Coronary artery (tissue), 2 donors: ENCODE results near the gene PLCL1.
A peak's percentile ranks its signal among the peaks of the same experiment; 100 is the strongest.

Experiments used
- DNase-seq: peaks from one replicate; pipeline ENCODE4 v3.0.0-alpha.2; 2017; ENCODE audit warnings: low spot score
- H3K27ac ChIP-seq, 2 donors: fragments of 200-600 bp; sonication (generic); one replicate each; pipeline ENCODE4 v1.5.1; 2016 to 2019
- H3K4me3 ChIP-seq: fragments of 200-600 bp; sonication (generic); 2 replicates; pipeline ENCODE4 v1.5.1; 2016; ENCODE audit warnings: mild to moderate bottlenecking, moderate library complexity
- TF ChIP-seq, protein P1 (sequence below): fragments of 200-600 bp; sonication (generic); IDR thresholded peaks from one replicate; pipeline ENCODE4 v1.5.1; 2019; ENCODE audit warnings: antibody characterized with exemption

PLCL1 gene

DNA sequence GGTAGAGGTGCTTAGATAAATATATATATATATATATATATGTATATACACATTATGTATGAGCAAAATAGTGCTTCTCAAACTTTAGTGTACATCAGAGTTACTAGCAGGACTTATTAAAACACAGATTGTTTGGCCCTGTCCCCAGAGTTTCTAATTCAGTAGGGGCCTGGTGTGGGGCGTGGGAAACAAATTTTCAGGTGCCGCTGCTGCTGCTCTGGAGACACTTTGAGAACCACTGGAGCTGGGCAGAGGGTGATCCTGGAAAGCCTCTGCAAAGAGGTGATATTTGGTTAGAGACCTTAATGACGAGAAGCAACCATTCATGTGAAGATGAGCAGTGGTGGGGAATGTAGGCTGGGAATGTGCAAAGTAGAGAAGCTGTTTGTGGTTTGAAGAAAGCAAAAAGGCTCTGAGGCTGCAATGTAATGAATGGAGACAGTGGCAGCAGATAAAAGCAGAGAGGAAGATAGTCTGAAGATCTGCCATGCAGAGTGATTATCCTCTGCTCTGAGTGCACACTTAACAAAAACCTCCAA lies 142.9 kb downstream of the PLCL1 start:
- TF ChIP-seq, protein P1, sequence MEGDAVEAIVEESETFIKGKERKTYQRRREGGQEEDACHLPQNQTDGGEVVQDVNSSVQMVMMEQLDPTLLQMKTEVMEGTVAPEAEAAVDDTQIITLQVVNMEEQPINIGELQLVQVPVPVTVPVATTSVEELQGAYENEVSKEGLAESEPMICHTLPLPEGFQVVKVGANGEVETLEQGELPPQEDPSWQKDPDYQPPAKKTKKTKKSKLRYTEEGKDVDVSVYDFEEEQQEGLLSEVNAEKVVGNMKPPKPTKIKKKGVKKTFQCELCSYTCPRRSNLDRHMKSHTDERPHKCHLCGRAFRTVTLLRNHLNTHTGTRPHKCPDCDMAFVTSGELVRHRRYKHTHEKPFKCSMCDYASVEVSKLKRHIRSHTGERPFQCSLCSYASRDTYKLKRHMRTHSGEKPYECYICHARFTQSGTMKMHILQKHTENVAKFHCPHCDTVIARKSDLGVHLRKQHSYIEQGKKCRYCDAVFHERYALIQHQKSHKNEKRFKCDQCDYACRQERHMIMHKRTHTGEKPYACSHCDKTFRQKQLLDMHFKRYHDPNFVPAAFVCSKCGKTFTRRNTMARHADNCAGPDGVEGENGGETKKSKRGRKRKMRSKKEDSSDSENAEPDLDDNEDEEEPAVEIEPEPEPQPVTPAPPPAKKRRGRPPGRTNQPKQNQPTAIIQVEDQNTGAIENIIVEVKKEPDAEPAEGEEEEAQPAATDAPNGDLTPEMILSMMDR: no peak
- no peak for DNase-seq
- H3K27ac ChIP-seq: no peak overlapping the region
- no peak overlapping the region for H3K4me3 ChIP-seq

DNA sequence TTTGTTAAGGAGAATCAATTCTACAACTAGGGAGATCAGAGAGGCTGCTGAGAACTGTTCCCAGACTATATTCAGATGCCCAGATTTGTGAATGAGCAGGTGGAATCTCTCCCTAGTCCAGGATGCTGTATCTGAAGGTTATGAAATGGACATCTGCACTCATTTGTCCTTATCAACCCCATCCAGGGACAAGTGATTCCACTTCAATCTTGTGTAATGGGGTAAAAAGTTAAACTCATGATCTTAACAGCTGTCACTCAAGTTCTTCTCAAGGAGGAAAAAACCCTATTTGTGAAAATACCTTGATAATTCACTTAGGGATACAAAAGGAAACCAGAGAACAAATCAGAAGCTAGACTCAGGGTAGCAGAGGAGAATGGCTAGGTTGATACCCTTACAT lies 144.8 kb downstream of the PLCL1 start:
- Histone ChIP-seq H3K27ac (no peak overlapping the region), H3K4me3 (no peak overlapping the region)
- no peak for DNase-seq
- TF ChIP-seq, protein P1: no peak

DNA sequence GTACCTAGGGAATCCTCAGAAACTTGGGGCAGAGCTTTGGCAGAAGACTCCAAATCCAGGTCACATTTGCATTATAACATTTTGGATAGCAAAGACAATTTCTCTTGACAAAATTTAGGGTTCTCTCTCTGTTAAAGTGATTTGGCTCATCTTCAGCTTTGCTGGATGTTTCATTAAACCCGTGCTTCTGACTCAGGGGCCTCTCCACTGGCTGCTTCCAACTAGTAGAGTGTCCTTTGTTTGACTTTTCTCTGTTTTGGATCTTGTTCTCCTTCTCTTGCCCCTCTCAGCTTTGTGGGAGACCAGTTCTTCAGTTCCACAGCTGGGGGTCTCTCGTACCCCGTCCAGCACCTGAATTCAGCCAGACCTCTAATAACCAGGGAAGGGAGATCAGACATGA lies 145.6 kb downstream of the PLCL1 start:
- H3K4me3 ChIP-seq: no peak overlapping the region
- no peak overlapping the region for H3K27ac ChIP-seq
- DNase-seq: no peak
- TF ChIP-seq, protein P1: no peak

DNA sequence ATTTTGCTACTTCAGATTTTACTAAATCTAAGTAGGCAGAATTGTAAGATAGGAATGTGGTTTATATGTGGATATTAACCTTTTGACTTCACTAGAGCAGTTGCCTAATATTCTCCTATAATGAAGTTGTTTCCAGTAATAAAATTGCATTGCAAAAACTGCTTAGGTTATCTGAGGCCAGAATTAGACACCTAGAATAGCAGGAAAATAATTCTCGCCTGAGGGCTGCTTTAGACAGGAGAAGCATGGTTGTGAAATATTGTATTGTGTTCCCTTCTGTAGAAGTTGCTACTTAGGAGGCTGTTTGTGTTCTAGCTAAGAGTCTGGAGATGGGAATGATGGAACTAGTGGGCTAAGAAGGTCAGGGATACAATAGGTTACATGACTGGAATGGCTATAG lies 146.3 kb downstream of the PLCL1 start:
- no peak overlapping the region for H3K4me3 ChIP-seq
- TF ChIP-seq, protein P1: no peak
- no peak overlapping the region for H3K27ac ChIP-seq
- no peak for DNase-seq

DNA sequence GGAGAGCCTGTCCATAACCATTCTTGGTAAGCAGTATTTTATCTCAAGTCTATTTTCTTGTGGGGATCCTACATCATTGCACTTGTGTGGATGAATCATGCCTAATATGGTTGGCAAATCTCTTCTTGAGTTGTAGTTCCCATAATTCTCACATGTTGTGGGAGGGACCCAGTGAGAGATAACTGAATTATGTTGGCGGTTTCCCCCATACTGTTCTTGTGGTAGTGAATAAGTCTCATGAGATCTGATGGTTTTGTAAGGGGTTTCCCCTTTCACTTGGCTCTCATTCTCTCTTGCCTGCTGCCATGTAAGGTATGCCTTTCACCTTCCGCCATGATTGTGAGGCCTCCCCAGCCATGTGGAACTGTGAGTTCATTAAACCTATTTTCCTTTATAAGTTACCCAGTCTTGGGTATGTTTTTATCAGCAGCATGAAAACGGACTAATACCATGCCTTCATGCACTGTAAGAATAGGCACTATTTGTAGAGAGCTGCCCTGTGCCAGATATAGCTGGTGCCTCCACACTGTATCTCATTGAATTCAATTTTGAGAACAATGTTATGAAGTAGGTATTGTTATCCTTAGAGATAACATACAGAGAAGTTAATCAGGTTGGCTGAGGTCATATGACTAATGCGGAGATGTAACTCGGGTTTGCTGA lies 148.3 kb downstream of the PLCL1 start:
- Histone ChIP-seq H3K4me3 (no peak overlapping the region), H3K27ac (no peak overlapping the region)
- TF ChIP-seq, protein P1: no peak
- no peak for DNase-seq

DNA sequence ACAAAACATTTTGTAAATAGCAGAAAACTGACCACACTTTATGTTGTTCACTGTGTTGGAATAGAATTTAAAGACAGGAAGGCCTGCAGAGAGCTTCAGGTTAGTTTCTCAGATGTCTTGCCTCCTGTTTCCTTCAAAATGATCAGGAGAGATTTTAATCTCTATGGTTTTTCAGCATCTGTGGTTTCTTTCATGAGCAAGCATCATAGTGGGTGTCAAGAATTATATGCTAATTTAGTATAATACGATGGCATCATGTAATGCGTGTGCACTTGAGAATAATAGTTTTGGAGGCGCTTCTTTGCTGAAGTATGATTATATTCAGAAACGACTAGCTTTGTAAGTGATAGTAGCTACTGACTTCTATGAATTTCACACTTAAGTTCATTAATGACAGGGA lies 149.9 kb downstream of the PLCL1 start:
- H3K4me3 ChIP-seq: no peak overlapping the region
- TF ChIP-seq, protein P1: no peak
- DNase-seq: no peak
- H3K27ac ChIP-seq: no peak overlapping the region

DNA sequence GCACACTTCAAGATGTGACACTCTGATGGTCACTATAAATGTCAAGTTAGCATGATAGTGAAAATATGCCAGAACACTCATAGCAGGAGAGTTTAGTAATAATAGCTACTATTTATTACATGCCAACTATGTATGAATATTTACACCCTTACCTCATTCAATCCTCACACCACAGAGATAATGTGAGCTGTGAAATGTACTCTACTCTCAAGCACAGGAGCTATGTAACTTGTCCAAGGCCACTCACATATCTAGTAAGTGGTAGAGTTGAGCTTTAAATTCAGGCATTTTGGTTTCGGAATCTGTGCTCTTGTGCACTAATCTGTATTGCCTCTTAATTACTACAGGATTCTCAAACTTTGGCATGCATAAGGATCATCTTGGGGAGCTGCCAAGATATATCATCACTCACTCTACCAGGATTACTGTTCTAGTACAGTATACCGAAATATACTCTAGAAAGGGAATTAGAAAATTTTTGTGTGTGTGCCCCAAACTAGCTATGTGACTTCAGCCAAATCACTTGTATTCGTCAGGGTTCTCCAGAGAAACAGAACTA lies 154.3 kb downstream of the PLCL1 start:
- TF ChIP-seq, protein P1: no peak
- H3K27ac ChIP-seq: peak overlapping the region in 1 of 2 donors; percentile 26
- DNase-seq: no peak
- H3K4me3 ChIP-seq: peak overlapping the region; percentile 29
